DMS153 (cell line): Measurements from ENCODE around the gene CYTH1.
"Not testable (repeated sequence)": the region's sequence is repeated elsewhere in the genome, so short reads cannot be mapped to it uniquely, and the experiment has no call there.

Experiments
- DNase-seq: peaks from one replicate; lab custom pipeline; 2025; lab: John Stamatoyannopoulos, UW

CYTH1 gene

DNA sequence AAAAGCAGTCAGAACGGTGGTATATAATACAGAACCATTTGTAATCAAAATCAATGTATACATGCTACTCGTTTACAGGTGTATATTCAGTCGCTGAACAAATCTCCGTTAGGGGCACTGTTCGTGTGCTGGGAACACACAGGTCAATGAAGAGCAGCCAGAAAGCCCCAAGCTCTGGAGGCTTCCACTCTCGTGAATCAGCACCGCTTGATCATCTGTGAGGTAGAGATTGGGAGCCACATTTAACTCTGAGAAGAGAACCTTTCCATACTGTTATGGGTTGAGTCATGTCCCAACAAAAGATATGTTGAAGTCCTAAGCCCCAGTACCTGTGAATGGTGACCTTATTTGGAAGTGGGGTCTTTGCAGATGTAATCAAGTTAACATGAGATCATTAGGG is 5.4 kb upstream of the CYTH1 start:
- no peak for DNase-seq

DNA sequence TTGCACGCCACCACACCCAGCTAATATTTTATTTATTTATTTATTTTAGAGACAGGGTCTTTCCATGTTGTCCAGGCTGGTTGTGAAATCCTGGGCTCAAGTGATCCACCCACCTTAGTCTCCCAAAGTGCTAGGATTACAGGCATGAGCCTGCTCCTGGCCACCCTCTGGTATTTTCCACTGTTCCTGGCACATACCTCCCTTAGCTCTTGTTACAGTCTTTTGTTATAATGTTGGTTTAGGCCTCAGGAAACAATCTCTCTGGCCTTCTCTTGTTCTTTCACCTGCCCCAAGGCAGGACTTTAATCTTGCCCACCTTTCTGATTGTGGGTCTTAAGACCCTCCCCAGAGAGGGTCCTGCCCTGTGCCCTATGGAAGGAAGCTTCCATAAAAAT is 3.6 kb upstream of the CYTH1 start:
- DNase-seq, result peak; percentile 33

DNA sequence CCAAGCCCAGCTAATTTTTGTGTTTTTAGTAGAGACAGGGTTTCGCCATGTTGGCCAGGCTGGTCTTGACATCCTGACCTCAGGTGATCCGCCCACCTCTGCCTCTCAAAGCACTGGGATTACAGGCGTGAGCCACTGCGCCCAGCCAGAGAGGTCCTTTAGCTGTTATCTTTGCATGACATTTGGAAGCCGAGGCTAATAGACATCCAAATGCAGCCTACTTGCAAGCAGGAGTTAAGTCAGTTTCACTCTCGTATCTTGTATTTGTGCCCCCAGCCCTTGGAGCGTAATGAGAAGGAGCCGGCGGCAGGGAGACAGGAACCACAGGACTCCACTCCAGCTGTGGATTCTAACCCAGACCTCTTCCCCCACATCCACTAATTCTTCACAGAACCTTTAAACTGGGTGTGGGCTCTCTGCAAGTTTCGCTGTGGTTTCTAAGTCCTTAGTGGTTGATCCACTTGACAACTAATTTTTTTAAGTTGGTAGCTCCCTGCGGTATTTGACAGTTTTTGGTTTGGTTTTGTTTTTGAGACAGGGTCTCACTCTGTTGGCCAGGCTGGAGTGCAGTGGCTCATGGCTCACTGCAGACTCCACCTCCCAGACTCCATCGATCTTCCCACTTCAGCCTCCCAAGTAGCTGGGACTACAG is 3.1 kb upstream of the CYTH1 start:
- no peak for DNase-seq

DNA sequence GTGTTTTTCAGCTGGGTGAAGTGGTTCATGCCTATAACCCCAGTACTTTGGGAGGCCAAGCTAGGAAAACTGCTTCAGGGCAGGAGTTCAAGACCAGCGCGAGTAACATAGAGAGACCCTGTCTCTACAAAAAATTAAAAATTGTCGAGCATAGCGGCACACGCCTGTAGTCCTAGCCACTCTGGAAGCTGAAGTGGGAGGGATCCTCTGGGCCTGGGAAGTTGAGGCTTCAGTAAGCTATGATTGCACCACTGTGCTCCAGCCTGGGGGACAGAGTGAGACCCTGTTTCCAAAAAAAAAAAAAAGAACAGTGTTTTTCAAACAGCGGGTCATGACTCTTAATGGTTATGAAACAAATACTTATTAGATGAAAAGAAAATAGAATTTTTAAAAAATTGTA is 2.3 kb upstream of the CYTH1 start:
- no peak for DNase-seq

DNA sequence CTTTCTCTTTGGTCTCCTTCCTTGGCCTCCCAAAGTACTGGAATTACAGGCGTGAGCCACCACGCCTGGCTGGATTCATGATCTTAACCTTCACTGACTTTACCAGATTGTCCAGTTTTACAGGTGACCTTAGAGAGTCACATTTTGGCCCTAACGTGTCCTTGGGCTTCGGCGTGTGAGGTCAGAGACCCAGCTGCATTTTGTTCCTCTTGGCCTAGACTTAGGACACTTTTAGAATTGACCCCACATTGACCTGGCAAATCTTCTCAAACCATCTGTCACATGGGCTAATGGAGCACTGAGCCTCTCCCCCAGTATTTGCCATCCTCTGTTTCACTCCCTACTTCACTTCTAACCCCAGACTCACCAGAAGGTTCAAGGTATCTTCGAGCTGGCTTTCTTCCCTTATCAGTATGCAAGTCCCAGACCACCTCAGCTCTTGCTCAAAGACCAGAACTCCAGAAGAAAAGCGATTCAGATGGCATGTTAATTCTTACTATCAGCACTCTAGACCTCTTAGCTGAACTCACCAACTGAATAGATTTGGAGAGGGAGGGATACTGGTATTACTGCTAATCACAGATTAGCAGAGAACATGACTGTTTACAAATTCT is 1.7 kb upstream of the CYTH1 start:
- no peak for DNase-seq

DNA sequence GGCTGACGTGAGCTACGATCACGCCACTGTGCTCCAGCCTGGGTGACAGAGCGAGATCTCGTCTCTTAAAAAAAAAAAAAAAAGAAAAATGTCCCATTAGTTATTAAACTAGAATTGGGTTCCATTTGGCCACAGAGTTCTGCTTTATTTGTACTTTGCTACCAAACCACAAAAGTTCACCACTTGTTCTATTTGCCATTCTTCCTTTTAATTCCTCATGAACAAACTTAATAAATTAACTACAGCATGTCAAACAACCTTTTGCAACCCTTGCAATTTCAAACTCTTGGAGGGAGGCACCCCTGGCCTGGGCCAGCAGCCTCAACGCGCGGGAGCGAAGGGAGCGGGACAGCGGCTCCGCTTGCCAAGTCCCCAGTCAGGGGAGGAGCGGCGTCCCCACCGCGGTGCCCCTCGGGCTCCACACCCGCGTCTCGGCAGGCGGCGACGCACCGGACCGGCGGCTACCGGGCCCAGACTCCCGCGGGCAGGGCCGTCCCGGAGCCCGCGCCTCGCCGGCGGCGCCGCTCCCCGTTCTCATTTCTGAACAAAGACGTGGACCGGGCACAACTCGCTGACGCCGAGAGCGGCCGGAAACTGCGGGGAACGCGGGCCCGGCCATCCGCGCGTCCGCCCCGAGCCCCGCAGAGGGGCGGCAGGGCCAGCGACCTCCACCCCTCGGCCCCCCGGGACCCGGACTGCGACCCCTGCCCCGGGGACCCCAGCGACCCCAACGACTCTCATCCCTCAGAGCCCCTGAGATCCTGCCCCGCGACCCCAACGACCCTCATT is 775 bp downstream of the CYTH1 start:
- no peak for DNase-seq

DNA sequence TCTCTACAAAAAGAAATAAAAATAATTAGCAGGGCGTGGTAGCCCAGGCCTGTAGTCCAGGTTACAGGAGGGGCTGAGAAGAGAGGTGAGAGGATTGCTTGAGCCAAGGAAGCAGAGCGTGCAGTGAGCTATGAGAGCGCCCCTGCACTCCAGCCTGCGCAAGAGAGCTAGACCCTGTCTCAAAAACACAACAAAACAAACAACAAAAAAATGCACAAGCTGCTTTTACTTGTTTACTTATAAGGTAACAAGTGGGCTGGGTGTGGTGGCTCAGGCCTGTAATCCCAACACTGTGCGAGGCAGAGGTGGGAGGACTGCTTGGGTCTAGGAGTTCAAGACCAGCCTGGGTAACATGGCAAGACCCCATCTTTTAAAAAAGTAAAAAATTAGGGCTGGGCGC is 1.7 kb downstream of the CYTH1 start:
- no peak for DNase-seq

DNA sequence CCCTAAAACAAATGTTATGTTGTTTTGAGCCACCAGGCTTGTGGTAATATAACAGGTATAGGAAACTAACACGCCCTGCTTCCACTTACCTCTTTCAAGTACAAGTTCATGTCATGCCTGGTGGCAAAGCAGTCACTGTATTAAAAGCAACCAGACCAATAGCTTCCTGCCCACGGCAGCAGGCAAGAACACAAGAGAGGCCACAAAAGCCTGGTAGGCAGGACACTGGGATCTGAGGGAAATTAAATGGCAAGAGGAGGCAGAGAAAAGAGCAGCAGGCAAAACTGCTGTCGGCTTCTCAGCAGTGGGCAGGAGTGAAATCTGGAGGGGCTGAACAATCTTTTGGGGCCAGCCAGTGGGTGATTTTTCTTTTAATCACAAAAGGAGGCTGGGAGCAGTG is 2.2 kb downstream of the CYTH1 start:
- peak; percentile 38 for DNase-seq

DNA sequence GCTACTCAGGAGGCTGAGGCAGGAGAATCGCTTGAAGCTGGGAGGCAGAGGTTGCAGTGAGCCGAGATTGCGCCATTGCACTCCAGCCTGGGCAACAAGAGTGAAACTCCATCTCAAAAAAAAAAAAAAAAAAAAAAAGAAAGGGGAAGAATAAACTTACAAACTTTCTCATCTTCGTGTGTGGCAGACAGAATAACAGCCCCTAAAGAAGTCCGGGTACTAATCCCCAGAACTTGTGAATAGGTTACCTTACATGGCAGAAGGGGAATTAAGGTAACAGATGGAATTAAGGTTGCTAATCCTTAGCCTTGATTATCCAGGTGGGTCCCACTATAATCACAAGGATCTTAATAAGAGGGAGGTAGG is 2.8 kb downstream of the CYTH1 start:
- DNase-seq, result not testable (repeated sequence)

DNA sequence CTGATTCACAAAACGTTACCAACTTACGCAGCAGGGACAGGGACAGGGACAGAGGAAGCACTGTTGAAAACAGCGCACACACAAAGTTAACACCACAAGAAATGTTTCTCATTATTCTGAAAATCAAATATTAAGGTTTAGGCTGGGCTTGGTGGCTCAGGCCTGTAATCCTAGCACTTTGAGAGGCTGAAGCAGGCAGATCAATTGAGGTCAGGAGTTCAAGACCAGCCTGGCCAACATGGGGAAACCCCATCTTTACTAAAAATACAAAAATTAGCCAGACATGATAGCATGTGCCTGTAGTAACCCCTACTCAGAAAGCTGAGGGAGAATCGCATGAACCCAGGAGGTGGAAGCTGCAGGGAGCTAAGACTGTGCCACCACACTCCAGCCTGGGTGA is 4.2 kb downstream of the CYTH1 start:
- DNase-seq, result no peak

DNA sequence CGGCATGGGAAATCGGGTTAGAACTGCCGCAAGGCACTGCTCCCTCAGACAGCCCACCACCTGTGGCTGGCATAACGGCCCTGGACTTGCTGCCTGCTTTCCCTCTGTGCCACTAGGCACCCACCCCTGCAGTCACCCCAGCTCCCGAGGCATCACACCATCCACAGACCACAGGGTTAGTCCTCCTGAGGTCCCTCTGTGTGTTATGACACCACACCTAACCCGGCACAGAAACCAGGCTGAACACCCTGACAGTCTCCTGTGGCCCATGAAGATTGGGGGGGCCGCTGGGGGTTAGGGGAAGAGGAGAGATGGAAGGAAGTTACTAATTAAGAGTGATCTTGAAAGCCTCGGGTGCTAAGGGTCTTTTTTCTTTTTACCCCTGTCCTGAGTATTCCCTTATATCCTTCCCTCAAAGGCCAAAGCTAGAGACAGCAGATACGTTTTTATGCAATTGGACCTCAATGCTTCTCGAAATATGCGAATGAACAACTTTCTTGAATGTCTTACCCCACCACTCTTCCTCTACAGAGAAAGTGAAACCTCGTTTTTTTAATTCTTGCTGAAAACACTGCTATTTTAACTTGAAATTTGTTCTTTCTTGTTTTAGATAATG is 7.0 kb downstream of the CYTH1 start:
- no peak for DNase-seq

DNA sequence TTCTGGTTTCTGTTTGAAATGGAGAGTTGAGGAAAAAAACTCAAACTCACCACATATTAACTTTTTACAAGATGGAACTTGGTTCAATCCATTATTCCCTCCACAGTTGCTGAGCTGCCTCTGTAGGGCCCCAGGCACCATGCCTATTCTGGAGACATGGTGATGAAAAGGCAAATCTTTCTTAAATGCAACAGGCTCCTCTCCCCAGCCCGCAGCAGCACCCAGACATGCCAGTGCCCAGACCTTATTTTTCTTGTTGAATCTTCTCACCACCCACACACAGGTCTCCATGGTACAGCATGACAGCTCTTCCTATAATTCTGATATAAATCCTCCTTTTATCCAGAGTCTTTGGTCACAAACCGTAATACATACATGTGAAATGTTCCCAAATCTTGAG is 7.6 kb downstream of the CYTH1 start:
- no peak for DNase-seq

DNA sequence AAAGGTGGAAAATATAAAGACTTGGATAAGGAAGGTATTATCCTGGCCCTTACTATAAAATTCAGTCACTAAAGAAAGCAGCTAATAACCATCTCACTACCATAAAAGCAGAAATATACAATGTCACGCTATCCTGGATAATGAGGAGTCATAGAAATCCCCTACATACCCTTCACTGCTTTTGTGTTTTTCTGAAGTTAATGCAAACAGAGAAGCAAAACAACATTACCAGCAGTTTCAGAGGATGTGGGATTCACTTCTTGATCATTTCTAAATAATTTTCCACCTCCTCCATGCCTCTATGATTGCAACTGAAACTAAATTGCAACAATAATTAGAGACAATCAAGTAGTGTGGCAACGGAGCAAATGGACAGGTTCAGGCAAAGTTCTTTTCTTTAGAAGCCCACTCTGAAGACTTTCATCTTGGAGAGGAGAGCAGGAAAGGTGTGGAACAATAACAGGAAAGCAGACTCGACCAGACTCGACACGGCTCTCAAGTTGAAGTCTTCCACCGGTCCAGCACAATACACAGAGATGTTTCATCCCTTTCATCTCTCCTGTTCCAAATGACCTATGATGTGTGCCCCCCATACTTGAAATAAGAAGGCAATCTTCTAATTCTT is 10.2 kb downstream of the CYTH1 start:
- no peak for DNase-seq

DNA sequence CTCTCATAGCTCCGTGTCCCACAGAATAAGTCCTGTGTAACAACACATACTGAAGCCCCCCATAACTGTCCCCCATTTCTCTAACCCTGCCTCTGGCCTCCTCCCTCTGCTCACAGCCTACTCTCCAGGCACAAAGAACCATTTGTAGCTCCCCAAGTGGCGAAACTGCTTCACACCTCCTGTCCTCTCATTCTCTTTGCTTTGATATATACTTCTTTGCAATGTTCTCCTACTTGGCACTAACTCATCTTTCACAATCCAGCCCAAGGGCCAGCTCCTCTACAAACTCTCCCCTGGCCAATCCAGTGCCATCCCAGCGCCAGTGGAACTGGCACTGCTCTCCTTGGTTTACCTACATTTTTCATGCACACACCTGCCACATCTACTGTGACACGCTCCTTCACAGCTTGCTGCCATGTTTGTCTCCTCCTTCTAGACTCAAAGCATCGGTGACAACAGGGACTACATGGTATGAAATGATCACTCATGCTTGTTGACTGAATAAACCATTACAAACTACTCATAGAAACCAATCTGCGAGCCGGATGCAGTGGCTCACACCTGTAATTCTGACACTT is 12.8 kb downstream of the CYTH1 start:
- no peak for DNase-seq

DNA sequence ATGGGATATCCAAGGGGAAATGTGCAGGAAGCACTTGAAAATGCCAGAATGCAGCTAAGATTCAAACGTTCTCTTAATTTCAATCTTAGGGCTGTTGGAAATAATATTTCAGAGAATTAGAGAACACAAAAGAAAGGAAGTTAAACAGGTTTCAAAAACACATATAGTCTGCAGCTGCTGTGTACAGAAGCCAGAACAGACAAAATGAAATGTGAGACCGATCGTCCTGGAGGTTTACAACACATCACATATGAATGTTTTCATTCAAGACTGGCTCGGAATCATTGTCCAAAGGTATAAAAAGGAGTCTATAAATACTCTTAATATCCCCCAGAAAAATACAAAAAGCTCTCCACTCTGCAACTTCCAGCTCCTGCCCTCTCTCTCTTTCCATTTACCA is 14.3 kb downstream of the CYTH1 start:
- DNase-seq, result no peak

DNA sequence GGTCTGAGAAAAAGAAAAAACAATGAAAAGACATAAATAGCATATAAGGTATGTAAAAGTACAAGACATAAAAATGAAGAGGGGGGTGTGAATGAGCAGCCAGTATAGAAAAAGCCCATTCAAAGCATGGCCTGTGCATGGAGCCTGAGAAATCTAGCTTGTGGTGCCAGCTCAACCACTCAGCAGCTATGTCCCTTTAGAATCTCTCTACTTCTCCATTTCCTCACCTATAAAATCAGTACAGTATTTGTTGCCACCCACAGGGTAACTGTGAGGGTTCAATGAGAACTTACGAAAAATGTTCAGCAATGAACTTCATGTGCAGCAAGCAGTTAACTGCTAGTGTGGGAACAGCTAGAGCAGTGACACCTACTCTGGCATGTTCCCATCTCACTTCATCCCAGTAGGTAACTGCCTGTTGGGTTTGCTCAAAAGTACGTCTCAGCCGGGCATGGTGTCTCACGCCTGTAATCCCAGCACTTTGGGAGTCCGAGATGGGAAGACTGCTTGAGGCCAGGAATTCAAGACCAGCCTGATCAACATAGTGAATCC is 15.3 kb downstream of the CYTH1 start:
- no peak for DNase-seq

DNA sequence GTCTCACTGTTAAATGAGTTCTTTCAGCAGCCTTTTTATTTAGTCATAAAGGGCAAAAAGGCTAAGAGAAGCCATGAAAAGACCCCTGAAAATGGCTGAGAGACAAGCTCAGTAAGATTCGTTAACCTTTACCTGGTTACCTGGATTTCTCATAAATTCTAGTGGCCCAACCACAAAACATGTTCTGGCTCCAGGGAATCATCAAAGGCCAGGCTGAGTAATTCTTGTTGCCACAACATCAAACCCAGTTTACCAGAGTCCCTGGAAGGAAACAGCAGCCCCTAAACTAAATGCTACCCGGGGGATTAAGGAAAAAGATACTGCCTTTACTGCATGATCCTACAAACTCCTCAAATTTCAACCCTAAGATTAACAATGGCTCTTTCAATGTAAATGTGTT is 15.8 kb downstream of the CYTH1 start:
- no peak for DNase-seq

DNA sequence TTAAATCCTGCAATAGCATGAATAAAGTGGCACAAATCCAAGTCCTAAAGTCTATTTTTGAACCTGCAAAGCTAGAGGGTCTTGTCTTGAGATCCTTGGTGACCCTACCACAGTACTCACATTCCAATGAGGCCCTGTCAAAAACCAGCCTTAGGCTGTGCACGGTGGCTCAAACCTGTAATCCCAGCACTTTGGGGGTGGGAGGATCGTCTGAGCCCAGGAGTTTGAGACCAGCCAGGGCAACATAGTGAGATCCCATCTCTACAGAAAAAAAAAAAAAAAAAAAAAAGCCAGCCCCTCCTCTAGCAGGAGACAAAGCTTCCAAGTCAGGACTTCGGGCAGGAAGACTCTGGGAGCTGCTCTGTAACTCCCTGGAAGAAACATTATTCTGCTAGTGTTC is 16.3 kb downstream of the CYTH1 start:
- DNase-seq, result no peak

DNA sequence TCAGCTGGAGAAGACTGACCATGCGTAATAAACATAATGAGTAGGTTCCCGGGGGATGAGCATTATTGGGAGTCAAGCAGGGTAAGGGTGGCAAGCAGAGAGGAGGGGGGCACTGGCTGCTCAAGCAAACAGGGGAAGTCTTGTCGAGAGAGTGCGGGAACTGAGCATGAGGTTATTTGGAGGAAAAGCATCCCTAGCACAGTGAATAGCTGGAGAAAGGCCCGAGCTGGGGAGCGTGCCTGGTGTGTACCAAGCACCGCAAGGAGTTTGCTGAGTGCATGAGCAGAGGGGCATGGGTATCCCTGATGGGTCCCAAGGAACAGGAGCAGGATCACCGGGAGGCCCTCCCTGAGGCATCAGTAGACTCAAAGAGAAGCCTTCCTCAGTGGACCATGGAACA is 17.2 kb downstream of the CYTH1 start:
- no peak for DNase-seq

DNA sequence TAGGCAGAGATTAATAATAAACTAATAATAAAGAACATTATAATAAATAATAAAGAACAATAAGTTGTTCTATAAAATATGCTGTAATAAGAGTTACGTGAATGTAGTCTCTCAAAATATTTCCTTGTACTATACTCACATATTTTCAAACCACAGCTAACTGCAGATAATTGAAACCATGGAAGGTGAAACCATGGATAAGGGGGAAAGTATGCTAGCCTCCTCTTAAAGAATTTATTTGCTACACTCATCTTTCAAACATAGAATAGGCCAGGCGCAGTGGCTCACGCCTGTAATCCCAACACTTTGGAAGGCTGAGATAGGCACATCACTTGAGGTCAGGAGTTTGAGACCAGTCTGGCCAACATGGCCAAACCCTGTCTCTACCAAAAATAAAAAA is 18.5 kb downstream of the CYTH1 start:
- DNase-seq, result no peak

DNA sequence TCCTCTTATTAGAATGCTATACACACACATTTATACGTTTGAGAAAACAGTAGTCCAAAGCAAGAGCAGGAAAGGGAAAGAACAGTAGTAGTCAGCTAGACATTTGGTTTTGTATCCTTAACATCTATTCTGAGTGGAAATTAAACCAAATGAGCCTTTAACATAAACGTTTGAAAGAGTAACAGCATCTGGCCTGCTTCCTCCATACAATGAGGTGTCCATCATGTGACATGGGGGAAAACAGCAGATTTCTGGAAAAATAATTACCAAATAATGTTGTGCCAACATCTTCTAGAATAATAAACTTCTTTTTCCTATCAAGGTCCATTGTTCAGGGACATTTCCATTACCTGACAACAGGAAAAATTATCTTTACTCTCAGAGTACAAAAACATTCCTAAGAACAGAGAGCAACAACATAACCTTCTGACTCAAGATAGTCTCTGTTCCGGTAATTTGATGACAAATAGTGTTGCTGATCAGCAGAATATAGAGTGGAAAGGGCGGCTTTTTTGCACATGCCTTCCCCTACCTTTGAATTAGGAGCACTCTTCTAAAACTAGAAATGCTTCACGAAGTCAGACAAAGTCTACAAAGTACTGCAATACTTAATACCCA is 20.2 kb downstream of the CYTH1 start:
- no peak for DNase-seq

DNA sequence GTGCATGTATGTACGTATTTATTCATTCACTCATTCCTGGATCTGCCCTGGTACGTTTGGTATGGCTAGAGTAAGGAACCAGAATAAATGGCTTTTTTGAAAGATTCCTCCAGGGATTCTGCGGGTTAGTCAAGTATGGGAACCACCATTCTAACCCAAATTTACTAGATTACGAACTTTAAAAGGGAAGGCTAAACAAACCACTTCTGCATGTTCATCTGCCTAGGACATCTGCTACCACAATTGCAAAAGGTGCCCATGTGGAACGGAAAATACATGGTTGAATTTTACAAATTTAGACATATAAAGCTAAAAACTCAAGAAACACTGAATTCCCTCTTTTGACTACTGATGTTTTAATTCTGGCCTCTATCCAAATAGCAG is 22.1 kb downstream of the CYTH1 start:
- no peak for DNase-seq
